Activated naive CD4-positive, alpha-beta T cell treated with anti-CD3 and anti-CD28 coated beads, Interleukin-2, amount 50 U/mL, for 16 hours (primary cell): ENCODE results near the gene SSB.
"Not testable (repeated sequence)": the region's sequence is repeated elsewhere in the genome, so short reads cannot be mapped to it uniquely, and the experiment has no call there.

ENCODE experiments used
- DNase-seq: peaks from one replicate; pipeline ENCODE4 v3.0.0-alpha.2; 2020

SSB gene

GRCh38 chr2:169838743-169839489, 40.2 kb downstream of the SSB start:
- no peak for DNase-seq

GRCh38 chr2:169839954-169840746, 41.5 kb downstream of the SSB start:
- DNase-seq: no peak

- DNase-seq: no peak
Measured at GRCh38 chr2:169840747-169841142, 42.1 kb downstream of the SSB start.

GRCh38 chr2:169841625-169842024, 43.0 kb downstream of the SSB start:
- not testable (repeated sequence) for DNase-seq

- no peak for DNase-seq
Measured at GRCh38 chr2:169845016-169845415, 46.3 kb downstream of the SSB start.

GRCh38 chr2:169848959-169849693, 50.5 kb downstream of the SSB start:
- DNase-seq: not testable (repeated sequence)

- DNase-seq: no peak
Measured at GRCh38 chr2:169849710-169850109, 51.0 kb downstream of the SSB start.

GRCh38 chr2:169853041-169853668, 54.5 kb downstream of the SSB start:
- DNase-seq: no peak

- not testable (repeated sequence) for DNase-seq
Measured at GRCh38 chr2:169855281-169856258, 56.9 kb downstream of the SSB start.

- DNase-seq: no peak
Measured at GRCh38 chr2:169859423-169859822, 60.8 kb downstream of the SSB start.

GRCh38 chr2:169860149-169860548, 61.5 kb downstream of the SSB start:
- DNase-seq: no peak
